Measurements from ENCODE around the gene DCST2. TPM values are rescaled to one million over a fixed set of nuclear protein-coding genes. Genes with fewer than 3 reads are reported as not detected.

DCST2 gene
- total and polyA plus RNA-seq, 9 of the 15 experiments (the other 6 are each of a cell fraction or from before 2014, with no cell fraction given): 0.09 to 0.49 (median 0.11) TPM; not detected in 3

DNA sequence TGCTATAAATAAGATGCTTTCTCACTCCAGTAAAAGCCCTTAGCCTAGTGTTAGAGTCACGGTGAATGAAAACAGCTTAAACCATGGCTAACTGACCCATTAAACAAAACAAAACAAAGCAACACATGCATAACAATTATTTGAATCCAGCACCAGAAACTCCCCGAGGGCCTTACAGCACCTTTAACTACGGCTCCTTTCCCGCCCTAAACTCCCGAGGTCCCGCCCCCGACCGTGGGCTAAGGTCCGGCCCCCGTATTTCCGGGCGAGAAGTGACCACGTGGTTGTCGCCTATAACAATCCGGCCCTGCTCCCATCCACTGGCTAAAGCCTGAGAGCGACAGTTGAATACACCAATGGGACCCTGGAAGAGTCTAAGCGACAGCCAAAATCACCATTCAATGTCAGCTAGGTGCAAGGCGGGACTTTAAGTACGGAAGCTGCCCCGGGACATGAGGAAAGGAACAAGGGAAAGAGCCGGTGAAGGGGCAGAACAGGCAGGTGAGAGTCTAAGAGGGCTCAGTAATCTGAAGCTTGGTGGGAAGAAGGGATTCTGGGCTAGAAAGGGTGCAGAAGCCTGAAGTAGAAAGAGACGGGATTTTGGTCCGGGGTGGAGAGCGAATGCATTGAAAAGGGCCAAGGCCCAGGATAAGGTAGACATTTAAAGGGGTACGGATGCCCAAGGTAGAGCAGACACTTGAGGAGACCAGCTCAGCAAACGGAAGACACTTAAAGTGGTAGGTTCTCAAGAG, 50.5 kb downstream of the DCST2 start, which contains the start of gene FLAD1 (continued):
- TF ChIP-seq, protein P1, sequence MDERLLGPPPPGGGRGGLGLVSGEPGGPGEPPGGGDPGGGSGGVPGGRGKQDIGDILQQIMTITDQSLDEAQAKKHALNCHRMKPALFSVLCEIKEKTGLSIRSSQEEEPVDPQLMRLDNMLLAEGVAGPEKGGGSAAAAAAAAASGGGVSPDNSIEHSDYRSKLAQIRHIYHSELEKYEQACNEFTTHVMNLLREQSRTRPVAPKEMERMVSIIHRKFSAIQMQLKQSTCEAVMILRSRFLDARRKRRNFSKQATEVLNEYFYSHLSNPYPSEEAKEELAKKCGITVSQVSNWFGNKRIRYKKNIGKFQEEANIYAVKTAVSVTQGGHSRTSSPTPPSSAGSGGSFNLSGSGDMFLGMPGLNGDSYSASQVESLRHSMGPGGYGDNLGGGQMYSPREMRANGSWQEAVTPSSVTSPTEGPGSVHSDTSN (CRISPR knock-in tag; IDR thresholded peaks at IDR 0.05; ENCODE audit: low read depth): peak; percentile 100
- TF ChIP-seq, protein P1 (tag; conservative IDR thresholded peaks at IDR 0.05; ENCODE audit: low read depth): peak; percentile 100
- TF ChIP-seq ZNF583 (CRISPR knock-in tag; IDR thresholded peaks at IDR 0.05): no peak
- no peak for TF ChIP-seq TAL1 (IDR thresholded peaks at IDR 0.05)
- TF ChIP-seq ELF4 (CRISPR knock-in tag; IDR thresholded peaks at IDR 0.05): peak; percentile 91
- TF ChIP-seq NCOA6 (IDR thresholded peaks at IDR 0.05): no peak
- TF ChIP-seq NR2C2 (CRISPR knock-in tag; IDR thresholded peaks at IDR 0.05): no peak
- peak; percentile 42 for TF ChIP-seq NR2C2 (tag; IDR thresholded peaks at IDR 0.05)
- peak; percentile 80 for TF ChIP-seq POLR2B (IDR thresholded peaks at IDR 0.05; ENCODE audit: low read depth, partially characterized antibody)
- peak; percentile 98 for TF ChIP-seq MTA3 (IDR thresholded peaks at IDR 0.05; ENCODE audit: borderline replicate concordance)
- TF ChIP-seq, protein P2, sequence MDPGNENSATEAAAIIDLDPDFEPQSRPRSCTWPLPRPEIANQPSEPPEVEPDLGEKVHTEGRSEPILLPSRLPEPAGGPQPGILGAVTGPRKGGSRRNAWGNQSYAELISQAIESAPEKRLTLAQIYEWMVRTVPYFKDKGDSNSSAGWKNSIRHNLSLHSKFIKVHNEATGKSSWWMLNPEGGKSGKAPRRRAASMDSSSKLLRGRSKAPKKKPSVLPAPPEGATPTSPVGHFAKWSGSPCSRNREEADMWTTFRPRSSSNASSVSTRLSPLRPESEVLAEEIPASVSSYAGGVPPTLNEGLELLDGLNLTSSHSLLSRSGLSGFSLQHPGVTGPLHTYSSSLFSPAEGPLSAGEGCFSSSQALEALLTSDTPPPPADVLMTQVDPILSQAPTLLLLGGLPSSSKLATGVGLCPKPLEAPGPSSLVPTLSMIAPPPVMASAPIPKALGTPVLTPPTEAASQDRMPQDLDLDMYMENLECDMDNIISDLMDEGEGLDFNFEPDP (CRISPR knock-in tag; IDR thresholded peaks at IDR 0.05): no peak
- TF ChIP-seq, protein P3, sequence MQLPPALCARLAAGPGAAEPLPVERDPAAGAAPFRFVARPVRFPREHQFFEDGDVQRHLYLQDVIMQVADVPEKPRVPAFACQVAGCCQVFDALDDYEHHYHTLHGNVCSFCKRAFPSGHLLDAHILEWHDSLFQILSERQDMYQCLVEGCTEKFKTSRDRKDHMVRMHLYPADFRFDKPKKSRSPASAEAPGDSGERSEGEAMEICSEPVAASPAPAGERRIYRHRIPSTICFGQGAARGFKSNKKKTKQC (CRISPR knock-in tag; IDR thresholded peaks at IDR 0.05): no peak
- TF ChIP-seq, protein P4, sequence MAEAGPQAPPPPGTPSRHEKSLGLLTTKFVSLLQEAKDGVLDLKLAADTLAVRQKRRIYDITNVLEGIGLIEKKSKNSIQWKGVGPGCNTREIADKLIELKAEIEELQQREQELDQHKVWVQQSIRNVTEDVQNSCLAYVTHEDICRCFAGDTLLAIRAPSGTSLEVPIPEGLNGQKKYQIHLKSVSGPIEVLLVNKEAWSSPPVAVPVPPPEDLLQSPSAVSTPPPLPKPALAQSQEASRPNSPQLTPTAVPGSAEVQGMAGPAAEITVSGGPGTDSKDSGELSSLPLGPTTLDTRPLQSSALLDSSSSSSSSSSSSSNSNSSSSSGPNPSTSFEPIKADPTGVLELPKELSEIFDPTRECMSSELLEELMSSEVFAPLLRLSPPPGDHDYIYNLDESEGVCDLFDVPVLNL (CRISPR knock-in tag; IDR thresholded peaks at IDR 0.05; ENCODE audit: low read depth): peak; percentile 85
- TF ChIP-seq, protein P5, sequence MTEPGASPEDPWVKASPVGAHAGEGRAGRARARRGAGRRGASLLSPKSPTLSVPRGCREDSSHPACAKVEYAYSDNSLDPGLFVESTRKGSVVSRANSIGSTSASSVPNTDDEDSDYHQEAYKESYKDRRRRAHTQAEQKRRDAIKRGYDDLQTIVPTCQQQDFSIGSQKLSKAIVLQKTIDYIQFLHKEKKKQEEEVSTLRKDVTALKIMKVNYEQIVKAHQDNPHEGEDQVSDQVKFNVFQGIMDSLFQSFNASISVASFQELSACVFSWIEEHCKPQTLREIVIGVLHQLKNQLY (CRISPR knock-in tag; conservative IDR thresholded peaks at IDR 0.05): no peak
- TF ChIP-seq, protein P6, sequence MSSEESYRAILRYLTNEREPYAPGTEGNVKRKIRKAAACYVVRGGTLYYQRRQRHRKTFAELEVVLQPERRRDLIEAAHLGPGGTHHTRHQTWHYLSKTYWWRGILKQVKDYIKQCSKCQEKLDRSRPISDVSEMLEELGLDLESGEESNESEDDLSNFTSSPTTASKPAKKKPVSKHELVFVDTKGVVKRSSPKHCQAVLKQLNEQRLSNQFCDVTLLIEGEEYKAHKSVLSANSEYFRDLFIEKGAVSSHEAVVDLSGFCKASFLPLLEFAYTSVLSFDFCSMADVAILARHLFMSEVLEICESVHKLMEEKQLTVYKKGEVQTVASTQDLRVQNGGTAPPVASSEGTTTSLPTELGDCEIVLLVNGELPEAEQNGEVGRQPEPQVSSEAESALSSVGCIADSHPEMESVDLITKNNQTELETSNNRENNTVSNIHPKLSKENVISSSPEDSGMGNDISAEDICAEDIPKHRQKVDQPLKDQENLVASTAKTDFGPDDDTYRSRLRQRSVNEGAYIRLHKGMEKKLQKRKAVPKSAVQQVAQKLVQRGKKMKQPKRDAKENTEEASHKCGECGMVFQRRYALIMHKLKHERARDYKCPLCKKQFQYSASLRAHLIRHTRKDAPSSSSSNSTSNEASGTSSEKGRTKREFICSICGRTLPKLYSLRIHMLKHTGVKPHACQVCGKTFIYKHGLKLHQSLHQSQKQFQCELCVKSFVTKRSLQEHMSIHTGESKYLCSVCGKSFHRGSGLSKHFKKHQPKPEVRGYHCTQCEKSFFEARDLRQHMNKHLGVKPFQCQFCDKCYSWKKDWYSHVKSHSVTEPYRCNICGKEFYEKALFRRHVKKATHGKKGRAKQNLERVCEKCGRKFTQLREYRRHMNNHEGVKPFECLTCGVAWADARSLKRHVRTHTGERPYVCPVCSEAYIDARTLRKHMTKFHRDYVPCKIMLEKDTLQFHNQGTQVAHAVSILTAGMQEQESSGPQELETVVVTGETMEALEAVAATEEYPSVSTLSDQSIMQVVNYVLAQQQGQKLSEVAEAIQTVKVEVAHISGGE (CRISPR knock-in tag; IDR thresholded peaks at IDR 0.05): 0 out of 6 replicates have a peak, but pooled peaks of 1 of the 3 experiments have one; percentile 47
- TF ChIP-seq ELF2 (CRISPR knock-in tag; IDR thresholded peaks at IDR 0.05): peak; percentile 83

Data from K562 (cell line).